Measurements from ENCODE around the gene ZNF503.

Gene ZNF503, protein sequence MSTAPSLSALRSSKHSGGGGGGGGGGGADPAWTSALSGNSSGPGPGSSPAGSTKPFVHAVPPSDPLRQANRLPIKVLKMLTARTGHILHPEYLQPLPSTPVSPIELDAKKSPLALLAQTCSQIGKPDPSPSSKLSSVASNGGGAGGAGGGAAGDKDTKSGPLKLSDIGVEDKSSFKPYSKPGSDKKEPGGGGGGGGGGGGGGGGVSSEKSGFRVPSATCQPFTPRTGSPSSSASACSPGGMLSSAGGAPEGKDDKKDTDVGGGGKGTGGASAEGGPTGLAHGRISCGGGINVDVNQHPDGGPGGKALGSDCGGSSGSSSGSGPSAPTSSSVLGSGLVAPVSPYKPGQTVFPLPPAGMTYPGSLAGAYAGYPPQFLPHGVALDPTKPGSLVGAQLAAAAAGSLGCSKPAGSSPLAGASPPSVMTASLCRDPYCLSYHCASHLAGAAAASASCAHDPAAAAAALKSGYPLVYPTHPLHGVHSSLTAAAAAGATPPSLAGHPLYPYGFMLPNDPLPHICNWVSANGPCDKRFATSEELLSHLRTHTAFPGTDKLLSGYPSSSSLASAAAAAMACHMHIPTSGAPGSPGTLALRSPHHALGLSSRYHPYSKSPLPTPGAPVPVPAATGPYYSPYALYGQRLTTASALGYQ

DNA sequence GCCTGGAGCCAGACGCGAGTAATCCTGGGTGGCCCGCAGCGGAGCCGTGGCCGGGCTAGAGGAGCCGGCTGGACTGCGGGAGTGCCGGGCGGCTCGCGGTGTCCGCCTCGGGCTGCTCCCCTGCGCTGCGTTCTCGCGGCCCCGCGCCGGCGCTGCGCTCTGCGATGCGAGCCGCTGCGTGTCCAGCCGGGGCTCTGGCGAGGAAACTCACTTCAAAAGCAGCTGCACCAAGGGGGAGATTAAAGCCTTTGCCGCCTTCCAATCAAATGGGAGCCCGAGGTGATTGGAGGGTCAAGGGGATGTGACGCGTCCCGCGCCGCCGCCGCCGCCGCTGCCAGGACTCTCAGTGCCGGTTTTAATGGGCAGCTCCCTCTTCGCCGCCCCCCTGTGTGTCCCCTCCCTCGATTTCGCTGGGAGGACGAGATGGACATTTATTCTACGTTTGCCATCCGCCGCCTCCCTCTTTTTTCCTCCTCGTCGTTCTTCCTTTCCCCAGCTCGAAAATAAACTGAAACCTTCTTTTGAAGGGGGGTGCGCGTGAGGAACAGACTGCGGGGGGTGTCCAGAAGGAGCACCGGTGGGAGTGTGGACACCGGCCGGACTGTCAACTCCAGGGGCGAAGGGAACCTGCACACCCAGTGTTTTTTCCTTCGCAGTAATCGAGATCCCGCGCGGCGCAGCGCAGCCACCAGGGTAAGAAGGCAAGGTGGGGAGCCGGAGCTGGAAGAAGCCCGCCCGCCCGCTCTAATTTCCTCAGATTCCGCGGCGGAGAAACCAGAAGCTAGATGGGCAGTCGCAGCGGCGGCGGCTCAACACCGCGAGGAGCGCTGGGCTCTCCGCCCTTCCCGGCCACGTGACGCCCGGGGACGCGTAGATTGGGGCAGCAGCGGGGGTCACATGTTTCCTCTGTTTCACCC is at the start of gene ZNF503:
ZNF503 (minus strand) TSS at position 196 of the 917 bp plus-strand sequence. CDS start 345 bp downstream, outside the sequence.
- DNase-seq (ENCODE audit: low spot score), result peak; percentile 84

DNA sequence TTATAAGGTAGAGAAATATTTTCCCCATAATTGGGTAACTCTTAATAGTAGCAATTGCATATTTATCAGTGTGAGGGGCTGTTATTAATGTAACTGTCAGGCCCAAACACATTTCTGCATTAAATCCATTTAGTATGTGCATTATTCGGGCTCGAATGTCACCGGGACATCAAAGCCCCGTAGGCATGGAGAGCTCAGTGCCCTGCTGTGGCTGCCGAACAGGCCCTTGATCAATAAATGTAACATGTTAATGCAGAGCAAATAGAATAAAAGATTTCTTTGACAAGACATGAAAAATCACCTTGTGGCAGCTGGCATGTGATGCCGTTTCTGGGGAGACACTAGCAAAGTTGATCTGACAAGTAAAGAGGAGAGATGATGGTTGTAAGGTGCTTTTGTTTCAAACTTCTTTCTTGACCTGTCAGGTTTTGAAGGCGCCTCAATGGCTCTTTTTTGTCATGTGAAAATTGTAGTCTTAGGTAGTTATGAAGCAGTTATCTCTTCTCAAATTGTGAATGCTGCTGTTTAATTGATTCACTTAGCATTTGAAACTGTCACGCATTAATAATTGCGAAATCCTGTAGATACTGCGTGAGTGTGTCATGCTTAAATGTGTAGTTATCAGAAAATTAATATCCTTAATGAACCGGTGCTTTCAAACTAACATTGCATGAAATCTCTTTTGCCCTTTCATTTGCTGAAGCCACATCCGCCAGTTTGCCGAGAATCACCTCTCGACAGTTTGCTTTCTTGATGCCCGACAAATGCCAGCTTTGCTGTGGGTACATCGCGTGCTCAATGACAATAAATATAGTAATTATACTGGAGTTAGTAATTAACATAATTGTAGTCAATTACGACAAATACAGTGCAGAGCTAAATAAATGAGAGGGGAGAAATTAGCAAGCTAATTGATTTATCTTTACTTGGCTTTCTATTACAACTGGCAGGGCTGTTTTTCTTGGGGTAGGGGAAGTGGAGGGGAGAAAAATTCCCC is 49.4 kb upstream of the ZNF503 start:
- no peak for DNase-seq (ENCODE audit: low spot score)

DNA sequence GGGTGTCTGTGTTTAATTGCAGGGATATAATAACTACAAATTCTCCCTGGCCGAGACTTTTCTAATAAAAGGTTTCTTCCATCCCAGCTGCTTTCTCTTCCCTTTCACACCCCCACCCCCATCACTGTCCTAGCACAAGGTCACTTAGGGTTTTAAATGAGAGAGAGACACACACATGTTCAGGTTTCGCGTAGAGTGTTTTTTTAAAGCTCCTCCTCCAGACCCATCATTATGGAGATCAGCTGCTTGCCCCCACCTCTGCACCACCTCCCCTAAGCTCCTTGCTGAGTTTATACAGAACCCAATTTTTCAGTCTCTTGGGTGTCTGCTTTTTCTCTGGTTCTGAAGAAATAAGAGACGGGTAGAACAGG is 48.5 kb upstream of the ZNF503 start:
- no peak for DNase-seq (ENCODE audit: low spot score)

GRCh38 chr10:75449382-75450074 is 48.0 kb upstream of the ZNF503 start:
- DNase-seq (ENCODE audit: low spot score), result no peak

DNA sequence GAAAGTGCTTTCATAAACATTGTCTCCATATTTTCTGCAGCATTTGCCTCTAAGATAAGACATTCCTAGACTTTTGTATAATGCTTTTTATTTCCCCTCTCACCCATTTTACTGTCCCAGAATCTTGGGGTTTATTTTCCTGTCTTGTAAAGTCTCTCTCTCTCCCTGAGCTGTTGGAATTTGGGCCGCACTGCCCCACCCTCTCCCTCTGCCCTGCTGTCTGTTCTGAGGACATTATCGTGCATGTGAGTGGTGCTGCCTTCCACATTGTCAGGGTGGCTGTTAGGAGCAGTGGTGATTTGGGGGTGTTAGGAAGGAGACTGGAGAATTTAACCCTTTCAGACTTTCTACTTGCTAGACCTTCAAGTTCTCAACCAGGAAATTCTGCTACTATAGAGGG is 46.6 kb upstream of the ZNF503 start:
- no peak for DNase-seq (ENCODE audit: low spot score)

GRCh38 chr10:75446508-75446907 is 44.9 kb upstream of the ZNF503 start:
- DNase-seq (ENCODE audit: low spot score), result no peak

DNA sequence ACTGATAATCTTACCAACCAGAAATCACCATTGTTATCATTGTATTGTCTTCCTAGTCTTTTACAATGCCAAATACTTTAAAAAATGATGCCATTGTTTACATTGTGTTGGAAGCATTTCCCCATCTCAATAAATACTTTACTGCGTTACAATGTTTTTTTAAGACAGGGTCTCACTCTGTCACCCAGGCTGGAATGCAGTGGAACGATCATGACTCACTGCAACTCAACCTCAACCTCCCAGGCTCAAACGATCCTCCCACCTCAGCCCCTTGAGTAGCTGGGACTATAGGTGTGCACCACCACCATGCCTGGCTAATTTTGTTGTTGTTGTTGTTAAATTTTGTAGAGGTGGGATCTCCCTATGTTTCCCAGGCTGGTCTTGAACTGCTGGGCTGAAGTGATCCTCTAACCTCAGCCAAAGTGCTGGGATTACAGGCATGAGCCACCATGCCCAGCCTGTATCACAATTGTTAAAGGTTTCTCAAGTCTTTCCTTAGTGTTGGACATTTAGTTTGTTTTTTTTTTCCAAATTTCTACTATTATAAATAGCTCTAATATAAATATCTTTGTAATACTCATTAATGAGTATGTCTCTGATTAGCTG is 43.3 kb upstream of the ZNF503 start:
- no peak for DNase-seq (ENCODE audit: low spot score)

- DNase-seq (ENCODE audit: low spot score), result no peak
These were observed 41.8 kb upstream of the ZNF503 start for GRCh38 chr10:75443362-75443761.

GRCh38 chr10:75441682-75442081 is 40.1 kb upstream of the ZNF503 start:
- DNase-seq (ENCODE audit: low spot score), result no peak

DNA sequence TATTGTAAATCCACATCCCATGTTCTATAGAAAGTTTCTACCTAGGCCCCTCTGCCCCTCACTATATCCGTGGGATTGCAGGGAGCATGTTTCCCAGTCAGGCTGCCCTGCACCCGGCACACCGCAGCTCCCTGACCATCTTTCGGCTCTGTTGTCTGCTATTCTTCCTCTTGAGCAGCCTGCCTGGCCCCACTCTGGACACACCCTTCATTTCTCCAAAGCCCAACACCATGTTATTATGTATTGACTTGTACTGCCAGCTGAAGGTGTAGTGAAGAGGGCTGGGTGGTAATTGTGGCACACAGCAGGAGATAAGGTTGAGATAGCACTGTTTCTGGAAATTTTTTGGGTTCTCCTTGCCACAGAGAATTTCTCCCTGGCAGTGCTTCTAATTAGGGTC is 39.6 kb upstream of the ZNF503 start:
- no peak for DNase-seq (ENCODE audit: low spot score)

DNA sequence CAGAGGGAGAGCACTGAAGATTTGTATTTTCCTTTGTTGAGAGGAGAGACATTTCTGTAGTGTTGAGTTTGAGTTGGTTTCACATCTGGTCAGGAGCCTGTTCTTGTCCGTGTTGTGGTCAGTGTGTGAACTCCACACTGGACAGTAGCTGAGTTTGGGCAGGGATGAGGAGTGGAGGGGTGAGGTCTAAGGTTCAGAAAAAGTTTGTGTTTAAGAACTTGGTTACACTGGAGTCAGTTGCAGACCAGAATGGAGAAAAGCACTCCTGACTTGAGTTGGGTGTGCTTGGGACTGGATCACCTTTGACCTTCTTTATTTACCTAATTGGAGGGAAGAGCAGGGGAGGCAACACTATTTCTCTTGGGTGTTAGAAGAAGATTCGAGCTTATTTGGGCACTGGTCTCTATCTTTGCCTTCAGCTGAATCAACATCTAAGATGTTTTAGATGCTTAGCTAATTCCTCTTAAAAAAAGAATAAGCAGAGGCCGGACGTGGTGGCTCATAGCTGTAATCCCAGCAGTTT is 38.8 kb upstream of the ZNF503 start:
- DNase-seq (ENCODE audit: low spot score), result no peak

GRCh38 chr10:75439811-75440210 is 38.2 kb upstream of the ZNF503 start:
- DNase-seq (ENCODE audit: low spot score), result no peak

GRCh38 chr10:75438275-75438674 is 36.7 kb upstream of the ZNF503 start:
- no peak for DNase-seq (ENCODE audit: low spot score)

DNA sequence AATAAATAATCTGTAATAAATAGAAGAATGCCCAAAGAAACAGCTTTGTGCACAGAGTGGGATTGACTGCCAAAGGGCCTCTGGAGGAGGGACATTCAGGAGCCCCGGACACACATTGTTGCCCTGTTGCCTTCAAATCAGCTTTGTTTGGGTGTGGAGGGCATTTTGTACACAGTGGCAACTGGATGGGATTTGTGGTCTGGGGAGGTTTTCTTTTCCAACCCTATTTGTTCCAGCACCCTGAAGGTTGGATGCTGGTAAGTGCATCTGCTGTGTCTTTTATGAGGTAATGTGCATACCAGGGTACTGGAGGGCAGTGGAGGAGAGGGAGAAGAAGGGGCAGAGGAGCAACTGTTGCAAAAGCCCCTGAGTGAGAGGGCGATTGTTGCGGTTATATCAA is 36.1 kb upstream of the ZNF503 start:
- no peak for DNase-seq (ENCODE audit: low spot score)

DNA sequence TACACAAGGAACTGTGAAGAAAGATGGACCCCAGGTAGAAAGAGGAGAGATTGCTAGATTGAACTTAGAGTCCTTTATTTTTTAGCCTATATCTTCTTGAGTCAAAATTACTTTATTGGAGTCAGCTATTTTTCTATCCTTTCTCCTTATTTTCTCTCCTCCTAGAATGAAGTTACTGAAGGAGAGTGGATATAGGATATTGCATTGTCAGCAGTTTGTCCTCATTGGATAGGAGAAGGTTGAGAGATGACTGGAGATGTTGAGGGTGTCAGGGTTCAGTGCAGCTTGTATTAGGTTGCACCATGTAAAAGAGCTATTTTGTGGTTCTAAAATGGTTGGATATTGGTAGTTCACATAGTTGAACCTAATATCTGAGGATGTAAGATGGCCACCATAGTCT is 35.3 kb upstream of the ZNF503 start:
- no peak for DNase-seq (ENCODE audit: low spot score)

GRCh38 chr10:75435291-75435690 is 33.7 kb upstream of the ZNF503 start:
- DNase-seq (ENCODE audit: low spot score), result no peak

GRCh38 chr10:75434291-75434690 is 32.7 kb upstream of the ZNF503 start:
- DNase-seq (ENCODE audit: low spot score), result no peak

- DNase-seq (ENCODE audit: low spot score), result no peak
These were observed 31.7 kb upstream of the ZNF503 start for GRCh38 chr10:75433216-75433615.

DNA sequence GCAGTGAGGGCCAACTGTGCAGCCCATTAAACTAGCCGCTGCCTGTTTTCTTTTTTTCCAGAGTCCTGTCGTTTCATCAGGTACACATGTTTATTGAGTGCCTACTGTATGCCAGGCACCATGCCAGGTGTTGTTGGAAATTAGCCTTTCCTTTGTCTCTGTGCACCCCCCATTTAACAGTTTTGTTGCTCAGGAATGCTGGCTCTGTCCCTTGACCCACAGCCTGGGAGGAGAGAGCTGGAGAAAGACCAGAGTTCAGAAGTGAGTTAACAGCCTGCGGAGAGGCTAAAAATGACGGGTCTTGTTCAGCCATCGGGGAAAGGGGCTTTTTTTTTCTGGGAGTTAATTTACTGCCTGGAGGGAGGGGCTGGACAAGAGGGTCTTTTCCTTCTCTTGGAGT is 31.2 kb upstream of the ZNF503 start:
- DNase-seq (ENCODE audit: low spot score), result no peak

DNA sequence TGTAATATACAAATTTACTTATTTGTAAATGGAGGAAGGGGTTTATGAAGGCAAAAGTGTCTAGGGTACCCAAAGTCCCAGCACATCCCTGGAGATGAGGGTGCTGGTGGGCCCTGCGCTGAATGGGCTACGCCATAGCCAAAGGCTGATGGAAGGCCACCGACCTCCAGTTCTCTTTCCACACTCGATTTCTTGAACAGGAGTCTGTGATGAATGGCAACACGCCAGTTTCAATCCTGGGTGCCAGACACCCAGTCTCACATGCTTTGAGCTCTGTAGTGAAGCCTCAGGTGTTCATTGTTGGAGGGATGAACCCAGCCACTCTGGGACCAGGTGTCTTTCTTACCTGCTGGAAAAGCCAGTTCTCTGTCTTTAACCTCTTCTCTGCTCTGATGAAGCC is 30.6 kb upstream of the ZNF503 start:
- DNase-seq (ENCODE audit: low spot score), result no peak
